Panc1 (cell line): ENCODE data around the gene PTPRR. TPM values are rescaled to one million over a fixed set of nuclear protein-coding genes. Genes with fewer than 3 reads are reported as not detected.

ENCODE experiments used
- ATAC-seq: fragments of 200-7000 bp; cut with Tn5 transposase; 2 replicates; pipeline ENCODE4 v1.9.1; 2020; ENCODE audit warnings: mild to moderate bottlenecking, moderate library complexity
- BruUV-seq: library from RNA; stranded (reverse); fragments of 400-500 nt; replicated peaks from 2 replicates; lab custom pipeline; 2021; lab: Mats Ljungman, UMichigan
- CTCF ChIA-PET: fragments of 300-600 bp; sonication (Branson Sonifier 250); formaldehyde crosslinking; loops from one replicate; lab custom pipeline; 2022; ENCODE audit warnings: antibody characterized with exemption; lab: Charles Lee
- POLR2A ChIA-PET: fragments of 300-600 bp; sonication (Branson Sonifier 250); formaldehyde crosslinking; loops from one replicate; lab custom pipeline; 2022; ENCODE audit warnings: antibody characterized with exemption; lab: Charles Lee
- DNase-seq: peaks from one replicate; pipeline ENCODE4 v3.0.0-alpha.2; 2010; ENCODE audit warnings: low read depth, low spot score
- H3K27ac ChIP-seq: 2 replicates; pipeline ENCODE4 v1.5.1; 2011; ENCODE audit warnings: mild to moderate bottlenecking, low read length, inconsistent platforms
- H3K27me3 ChIP-seq: fragments of 200-500 bp; sonication (Bioruptor generic); 2 replicates; pipeline ENCODE4 v1.6.0; 2014; ENCODE audit warnings: low read length, inconsistent platforms; ENCODE audit not compliant: control insufficient read depth, insufficient read depth
- H3K36me3 ChIP-seq: fragments of 200-500 bp; sonication (Bioruptor generic); 2 replicates; pipeline ENCODE4 v1.5.1; 2014; ENCODE audit warnings: inconsistent platforms, mild to moderate bottlenecking, low read length, moderate library complexity; ENCODE audit not compliant: control insufficient read depth, insufficient read depth
- H3K4me1 ChIP-seq: 2 replicates; pipeline ENCODE4 v1.5.1; 2011; ENCODE audit warnings: inconsistent platforms, mild to moderate bottlenecking, low read length, moderate library complexity; ENCODE audit not compliant: control insufficient read depth, insufficient read depth
- H3K4me3 ChIP-seq, 2 experiments: 2 replicates each; pipeline ENCODE4 v1.5.1; 2011 to 2012; ENCODE audit warnings: low read depth in 2 of 2, low read length in 2 of 2, mild to moderate bottlenecking in 2 of 2, inconsistent platforms in 1 of 2, moderate library complexity in 1 of 2
- H3K9me3 ChIP-seq: fragments of 200-500 bp; sonication (Bioruptor generic); 2 replicates; pipeline ENCODE4 v1.5.1; 2014; ENCODE audit warnings: low read depth, mild to moderate bottlenecking, inconsistent platforms, low read length, moderate library complexity; ENCODE audit not compliant: control insufficient read depth, insufficient read depth
- POLR2AphosphoS5 ChIP-seq: IDR thresholded peaks from 2 replicates; pipeline ENCODE4 v1.6.1; 2012; ENCODE audit warnings: mild to moderate bottlenecking, low read depth, low read length, moderate library complexity
- REST ChIP-seq, 2 experiments: IDR thresholded peaks; 2 replicates each; pipeline ENCODE4 v1.6.1; 2011 to 2012; ENCODE audit warnings: low read depth in 2 of 2, control low read depth in 1 of 2, low read length in 1 of 2, mild to moderate bottlenecking in 1 of 2, moderate library complexity in 1 of 2; ENCODE audit not compliant: insufficient read depth in 1 of 2
- SIN3A ChIP-seq: IDR thresholded peaks from 2 replicates; pipeline ENCODE4 v1.6.1; 2012; ENCODE audit warnings: low read depth, mild to moderate bottlenecking, low read length, moderate library complexity, borderline replicate concordance; ENCODE audit not compliant: insufficient read depth
- TCF7L2 ChIP-seq: IDR thresholded peaks from 2 replicates; pipeline ENCODE4 v1.6.1; 2011; ENCODE audit warnings: mild to moderate bottlenecking, low read depth, low read length, inconsistent platforms
- in situ Hi-C: cut with HindIII; loops from 2 replicates; pipeline ENCODE4 v1.10.0; 2016; ENCODE audit warnings: low sequenced_read_pairs, low pct_unique_long_range_greater_than_20kb
- intact Hi-C: fragments of 100-400 bp; cut with micrococcal nuclease; formaldehyde crosslinking; loops from one replicate; pipeline ENCODE4 v1.10.0; 2022; ENCODE audit not compliant: unreplicated experiment
- total RNA-seq: library from RNA; stranded (reverse); gene quantifications from one replicate; pipeline ENCODE4 v1.2.1, GENCODE V29; 2021; ENCODE audit not compliant: unreplicated experiment
- TF ChIP-seq, protein P1 (sequence below): fragments of 450-650 bp; IDR thresholded peaks from 2 replicates; pipeline ENCODE4 v1.5.1; 2017; ENCODE audit warnings: mild to moderate bottlenecking

Gene PTPRR
- total RNA-seq, 1 experiment from 2014 or later, result not detected

GRCh38 chr12:70660620-70661219 is 259.8 kb downstream of the PTPRR start:
- intact Hi-C loops (no loop called here), in situ Hi-C loops (no loop called here)
- BruUV-seq, result no TSS peak
- H3K9me3 ChIP-seq, result no peaks in the 10 kb centered on the region
- H3K27ac ChIP-seq, result no peak overlapping the region
- no peak overlapping the region for H3K4me3 ChIP-seq
- no peaks in the 10 kb centered on the region for H3K36me3 ChIP-seq
- H3K4me1 ChIP-seq, result no peaks in the 10 kb centered on the region; the same call in 1 of the 2 replicates
- POLR2A ChIA-PET, result no interaction called here
- CTCF ChIA-PET, result no interaction called here
- TF ChIP-seq POLR2AphosphoS5 (no peak), TCF7L2 (no peak), REST (IDR thresholded peaks at IDR 0.05; ENCODE audit: insufficient read depth in 1 of 2, low read depth in 2 of 2, low read length in 1 of 2) (no peak), SIN3A (no peak)
- TF ChIP-seq, protein P1, sequence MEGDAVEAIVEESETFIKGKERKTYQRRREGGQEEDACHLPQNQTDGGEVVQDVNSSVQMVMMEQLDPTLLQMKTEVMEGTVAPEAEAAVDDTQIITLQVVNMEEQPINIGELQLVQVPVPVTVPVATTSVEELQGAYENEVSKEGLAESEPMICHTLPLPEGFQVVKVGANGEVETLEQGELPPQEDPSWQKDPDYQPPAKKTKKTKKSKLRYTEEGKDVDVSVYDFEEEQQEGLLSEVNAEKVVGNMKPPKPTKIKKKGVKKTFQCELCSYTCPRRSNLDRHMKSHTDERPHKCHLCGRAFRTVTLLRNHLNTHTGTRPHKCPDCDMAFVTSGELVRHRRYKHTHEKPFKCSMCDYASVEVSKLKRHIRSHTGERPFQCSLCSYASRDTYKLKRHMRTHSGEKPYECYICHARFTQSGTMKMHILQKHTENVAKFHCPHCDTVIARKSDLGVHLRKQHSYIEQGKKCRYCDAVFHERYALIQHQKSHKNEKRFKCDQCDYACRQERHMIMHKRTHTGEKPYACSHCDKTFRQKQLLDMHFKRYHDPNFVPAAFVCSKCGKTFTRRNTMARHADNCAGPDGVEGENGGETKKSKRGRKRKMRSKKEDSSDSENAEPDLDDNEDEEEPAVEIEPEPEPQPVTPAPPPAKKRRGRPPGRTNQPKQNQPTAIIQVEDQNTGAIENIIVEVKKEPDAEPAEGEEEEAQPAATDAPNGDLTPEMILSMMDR, result no peak
- DNase-seq (peak; percentile 13), ATAC-seq (no peak)
- no peaks in the 10 kb centered on the region for H3K27me3 ChIP-seq

DNA sequence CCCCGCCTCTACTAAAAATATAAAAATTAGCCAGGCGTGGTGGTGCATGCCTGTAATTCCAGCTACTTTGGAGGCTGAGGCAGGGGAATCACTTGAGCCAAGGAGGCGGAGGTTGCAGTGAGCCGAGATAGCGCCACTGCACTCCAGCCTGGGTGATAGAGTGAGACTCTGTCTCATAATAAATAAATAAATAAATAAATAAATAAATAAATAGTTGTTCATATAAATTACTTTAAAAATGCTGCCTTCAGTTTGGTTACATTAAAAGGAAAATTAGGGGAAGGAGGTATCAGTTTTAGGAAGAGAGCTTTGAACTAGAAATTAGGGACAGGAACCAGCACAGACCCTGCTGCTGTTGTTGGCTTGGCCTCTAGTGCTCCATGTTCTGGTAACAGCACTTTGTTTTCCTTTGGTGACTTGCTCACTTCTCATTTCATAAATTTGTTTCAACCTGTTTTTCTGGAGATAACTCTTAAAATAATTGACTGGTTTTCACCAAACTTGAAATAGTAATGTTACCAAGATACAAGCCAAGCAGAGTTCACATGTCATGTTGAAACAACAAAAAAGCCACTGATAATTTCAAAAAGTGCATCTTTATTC is 260.4 kb downstream of the PTPRR start:
- no peak for ATAC-seq
- intact Hi-C loops, result no loop called here
- POLR2A ChIA-PET, result no interaction called here

GRCh38 chr12:70659077-70659606 is 261.4 kb downstream of the PTPRR start:
- ChIA-PET POLR2A (no interaction called here), CTCF (no interaction called here)
- no TSS peak for BruUV-seq
- H3K27me3 ChIP-seq, result no peaks in the 10 kb centered on the region
- TF ChIP-seq, protein P1, result no peak
- TF ChIP-seq SIN3A, result no peak
- TF ChIP-seq POLR2AphosphoS5, result no peak
- TF ChIP-seq REST (IDR thresholded peaks at IDR 0.05; ENCODE audit: insufficient read depth in 1 of 2, low read depth in 2 of 2, low read length in 1 of 2), result no peak
- TF ChIP-seq TCF7L2, result no peak
- H3K27ac ChIP-seq, result no peak overlapping the region
- no peak overlapping the region for H3K4me3 ChIP-seq
- intact Hi-C loops (no loop called here), in situ Hi-C loops (no loop called here)
- no peak for DNase-seq
- no peak for ATAC-seq
- H3K9me3 ChIP-seq, result no peaks in the 10 kb centered on the region
- H3K36me3 ChIP-seq, result no peaks in the 10 kb centered on the region
- no peaks in the 10 kb centered on the region for H3K4me1 ChIP-seq

More for the DNA sequence above, 260.4 kb downstream of the PTPRR start:
- TF ChIP-seq TCF7L2, result no peak
- Histone ChIP-seq H3K27me3 (no peaks in the 10 kb centered on the region), H3K4me1 (no peaks in the 10 kb centered on the region; the same call in 1 of the 2 replicates), H3K4me3 (no peak overlapping the region), H3K27ac (no peak overlapping the region), H3K9me3 (no peaks in the 10 kb centered on the region), H3K36me3 (no peaks in the 10 kb centered on the region)
- CTCF ChIA-PET, result no interaction called here
- in situ Hi-C loops, result no loop called here
- DNase-seq, result no peak
- BruUV-seq, result no TSS peak
